ENCODE measurements around the gene PAGR1.

DNA sequence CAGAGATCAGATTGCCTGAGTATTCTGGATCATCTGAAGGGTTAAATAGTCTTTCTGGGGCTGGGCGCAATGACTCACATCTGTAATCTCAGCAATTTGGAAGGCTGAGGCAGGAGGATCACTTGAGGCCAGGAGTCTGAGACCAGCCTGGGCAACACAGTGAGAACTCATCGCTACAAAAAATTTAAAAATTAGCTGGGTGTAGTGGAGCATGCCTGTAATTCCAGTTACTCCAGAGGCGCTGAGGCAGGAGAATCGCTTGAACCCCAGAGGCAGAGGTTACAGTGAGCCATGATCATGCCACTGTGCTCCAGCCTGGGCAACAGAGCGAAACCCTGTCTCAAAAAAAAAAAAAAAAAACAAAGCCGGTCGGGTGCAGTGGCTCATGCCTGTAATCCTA, 20.0 kb downstream of the PAGR1 start:
- TF ChIP-seq GATA2 (IDR thresholded peaks at IDR 0.05; ENCODE audit: low read depth, low read length) (no peak), GATA3 (IDR thresholded peaks at IDR 0.05; ENCODE audit: low read depth, low read length) (no peak)

Data from SH-SY5Y (cell line).